ENCODE results near the gene ADAMTS16. TPM values are rescaled to one million over a fixed set of nuclear protein-coding genes. Genes with fewer than 3 reads are reported as not detected.
A peak's percentile ranks its signal among the peaks of the same experiment; 100 is the strongest.

ADAMTS16 gene
- total and polyA plus RNA-seq, 8 donors = 0.42 to 3.5 (median 2.2) TPM

GRCh38 chr5:5179597-5179996 lies 39.5 kb downstream of the ADAMTS16 start:
- FAIRE-seq (no peak), DNase-seq (no peak), ATAC-seq (no peak)
- intact Hi-C loops (cut with DNase I) = no loop called here
- 73% methylated on average over 4 of the region's 4 CpGs for WGBS, 2 donors
- no peaks in the 10 kb centered on the region for H3K4me1 ChIP-seq
- H3K27me3 ChIP-seq = no peaks in the 10 kb centered on the region
- TF ChIP-seq, protein P1, sequence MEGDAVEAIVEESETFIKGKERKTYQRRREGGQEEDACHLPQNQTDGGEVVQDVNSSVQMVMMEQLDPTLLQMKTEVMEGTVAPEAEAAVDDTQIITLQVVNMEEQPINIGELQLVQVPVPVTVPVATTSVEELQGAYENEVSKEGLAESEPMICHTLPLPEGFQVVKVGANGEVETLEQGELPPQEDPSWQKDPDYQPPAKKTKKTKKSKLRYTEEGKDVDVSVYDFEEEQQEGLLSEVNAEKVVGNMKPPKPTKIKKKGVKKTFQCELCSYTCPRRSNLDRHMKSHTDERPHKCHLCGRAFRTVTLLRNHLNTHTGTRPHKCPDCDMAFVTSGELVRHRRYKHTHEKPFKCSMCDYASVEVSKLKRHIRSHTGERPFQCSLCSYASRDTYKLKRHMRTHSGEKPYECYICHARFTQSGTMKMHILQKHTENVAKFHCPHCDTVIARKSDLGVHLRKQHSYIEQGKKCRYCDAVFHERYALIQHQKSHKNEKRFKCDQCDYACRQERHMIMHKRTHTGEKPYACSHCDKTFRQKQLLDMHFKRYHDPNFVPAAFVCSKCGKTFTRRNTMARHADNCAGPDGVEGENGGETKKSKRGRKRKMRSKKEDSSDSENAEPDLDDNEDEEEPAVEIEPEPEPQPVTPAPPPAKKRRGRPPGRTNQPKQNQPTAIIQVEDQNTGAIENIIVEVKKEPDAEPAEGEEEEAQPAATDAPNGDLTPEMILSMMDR (IDR thresholded peaks at IDR 0.05) = no peak
- H3K4me3 ChIP-seq = no peak overlapping the region
- H3K27ac ChIP-seq = no peak overlapping the region
- H3K36me3 ChIP-seq = no peaks in the 10 kb centered on the region
- no peaks in the 10 kb centered on the region for H3K9me3 ChIP-seq

- Histone ChIP-seq H3K4me1 (no peaks in the 10 kb centered on the region), H3K27me3 (no peaks in the 10 kb centered on the region), H3K27ac (no peak overlapping the region), H3K4me3 (no peak overlapping the region), H3K9me3 (no peaks in the 10 kb centered on the region), H3K36me3 (no peaks in the 10 kb centered on the region)
- WGBS, 2 donors = 52 to 65% methylated on average over 14 of the region's 14 CpGs
- DNase-seq (no peak), FAIRE-seq (no peak), ATAC-seq (no peak)
- TF ChIP-seq, protein P1 (IDR thresholded peaks at IDR 0.05) = no peak
- intact Hi-C loops (cut with DNase I) = no loop called here
These were observed 41.7 kb downstream of the ADAMTS16 start for GRCh38 chr5:5181650-5182324.

- H3K27ac ChIP-seq = no peak overlapping the region
- ATAC-seq (no peak), FAIRE-seq (no peak), DNase-seq (no peak)
- TF ChIP-seq, protein P1 (IDR thresholded peaks at IDR 0.05) = no peak
- H3K4me3 ChIP-seq = no peak overlapping the region
- H3K9me3 ChIP-seq = no peaks in the 10 kb centered on the region
- H3K4me1 ChIP-seq = peaks cover 0 to under 1% (median 0%) of the 10 kb centered on the region in 3 donors
- no peaks in the 10 kb centered on the region for H3K27me3 ChIP-seq
- 48 to 61% methylated on average over 5 of the region's 5 CpGs for WGBS, 2 donors
- no peaks in the 10 kb centered on the region for H3K36me3 ChIP-seq
- intact Hi-C loops (cut with DNase I) = no loop called here
These were observed 42.5 kb downstream of the ADAMTS16 start for GRCh38 chr5:5182508-5183188.

DNA sequence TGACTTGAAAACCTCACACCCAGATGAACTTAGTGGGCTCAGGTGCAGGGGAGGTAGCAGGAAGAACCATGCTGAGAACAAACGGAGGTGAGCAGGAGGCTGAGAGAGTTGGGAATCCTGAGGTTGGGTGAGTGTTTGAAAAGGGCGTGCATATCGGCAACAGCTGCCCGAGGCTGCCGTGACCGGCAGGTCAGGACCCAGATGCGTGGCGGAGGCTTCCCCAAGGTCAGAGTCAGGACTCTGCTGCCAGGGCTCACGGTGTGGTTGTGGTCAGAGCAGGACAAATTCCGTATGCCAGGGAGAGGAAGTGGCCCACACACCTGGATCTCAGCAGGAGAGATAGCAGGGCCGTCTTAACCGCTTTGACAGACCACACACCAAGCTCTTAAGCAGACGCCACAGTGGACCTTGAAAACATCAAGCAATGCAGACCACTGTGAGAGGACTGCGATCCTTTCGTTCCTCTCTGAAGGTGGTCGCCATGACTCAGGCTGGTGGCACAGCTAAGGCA lies 43.1 kb downstream of the ADAMTS16 start:
- TF ChIP-seq, protein P1 (IDR thresholded peaks at IDR 0.05) = no peak
- H3K27ac ChIP-seq = no peak overlapping the region
- FAIRE-seq (no peak), DNase-seq (peak in 1 of 6 donors; percentile 43), ATAC-seq (peak in 2 of 4 donors; percentile 22 to 30)
- H3K4me1 ChIP-seq = peaks cover 0 to 6% (median 0%) of the 10 kb centered on the region in 3 donors
- H3K4me3 ChIP-seq = no peak overlapping the region
- H3K36me3 ChIP-seq = no peaks in the 10 kb centered on the region
- no peaks in the 10 kb centered on the region for H3K9me3 ChIP-seq
- no peaks in the 10 kb centered on the region for H3K27me3 ChIP-seq
- 22 to 28% methylated on average over 16 of the region's 16 CpGs for WGBS, 2 donors
- intact Hi-C loops (cut with DNase I) = no loop called here

DNA sequence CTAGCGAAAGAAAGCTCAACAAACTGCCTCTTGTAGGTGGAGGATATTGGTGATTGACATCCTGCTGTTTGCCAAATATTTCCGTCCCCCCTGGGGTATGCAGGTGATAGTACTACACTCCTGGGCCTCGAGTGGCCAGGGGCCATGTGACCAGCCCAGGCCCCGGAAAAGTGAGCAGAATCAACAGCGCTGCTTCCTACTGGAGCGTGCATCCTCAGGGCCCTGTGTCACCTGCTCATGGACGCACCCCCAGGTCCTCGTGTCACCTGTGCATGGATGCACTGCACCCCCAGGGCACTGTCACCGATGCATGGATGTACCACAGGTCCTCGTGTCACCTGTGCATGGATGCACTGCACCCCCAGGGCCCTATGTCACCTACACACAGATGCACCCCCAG lies 43.8 kb downstream of the ADAMTS16 start:
- no peak for ATAC-seq
- Histone ChIP-seq H3K4me3 (no peak overlapping the region), H3K27ac (no peak overlapping the region), H3K36me3 (no peaks in the 10 kb centered on the region), H3K4me1 (peaks cover 0 to 7% (median 0%) of the 10 kb centered on the region in 3 donors), H3K9me3 (no peaks in the 10 kb centered on the region), H3K27me3 (no peaks in the 10 kb centered on the region)
- intact Hi-C loops (cut with DNase I) = no loop called here
- 55 to 71% methylated on average over 10 of the region's 10 CpGs for WGBS, 2 donors
- no peak for FAIRE-seq
- TF ChIP-seq, protein P1 (IDR thresholded peaks at IDR 0.05) = no peak
- DNase-seq = no peak
